Skin of body (tissue), 2 donors: ENCODE data around the gene EEIG1. TPM values are rescaled to one million over a fixed set of nuclear protein-coding genes. Genes with fewer than 3 reads are reported as not detected.

Experiments
- DNase-seq: peaks from one replicate; lab custom pipeline; 2025; lab: John Stamatoyannopoulos, UW
- total RNA-seq: library from RNA; depleted of rRNA; stranded (reverse); fragments of >200 nt; gene quantifications from one replicate; pipeline ENCODE4 v1.2.3, GENCODE V29; 2014

EEIG1 gene
- total RNA-seq, 1 donor from 2014 or later, result 14.0 TPM

GRCh38 chr9:127942216-127943010, 38.4 kb downstream of the EEIG1 start:
- DNase-seq, result no peak

DNA sequence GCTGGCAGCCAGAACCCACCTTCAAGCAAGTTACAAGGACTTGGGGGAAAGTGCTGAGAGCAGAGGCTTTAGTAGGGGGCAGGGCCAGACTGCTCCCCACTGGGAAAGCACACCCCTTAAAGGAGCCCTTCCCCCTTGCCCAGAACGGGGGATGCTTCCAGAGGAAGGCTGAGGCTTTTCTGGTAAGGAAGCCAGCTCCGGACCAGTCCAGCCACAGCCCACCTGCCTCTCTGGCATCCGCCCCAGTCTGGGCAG, 38.9 kb downstream of the EEIG1 start:
- DNase-seq, result no peak

GRCh38 chr9:127941062-127941960, 39.5 kb downstream of the EEIG1 start:
- DNase-seq, result no peak

DNA sequence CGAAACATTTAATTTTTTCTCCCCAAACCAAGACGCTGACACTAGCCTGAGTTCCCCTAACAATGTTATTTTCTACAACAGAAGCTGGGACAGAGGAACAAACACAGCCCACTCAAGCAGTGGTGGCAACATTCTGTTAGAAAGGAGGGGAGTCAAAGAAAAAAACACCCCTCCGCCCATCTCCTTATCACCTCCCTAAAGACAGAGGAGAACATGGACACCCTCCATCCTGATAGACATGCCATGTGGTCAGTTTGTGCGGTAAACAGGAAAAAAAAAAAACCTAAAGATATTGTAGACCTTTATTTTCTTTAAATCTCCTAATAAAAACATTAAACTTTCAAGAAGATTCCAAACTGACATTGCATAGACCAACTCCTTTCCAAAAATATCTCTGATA, 40.2 kb downstream of the EEIG1 start:
- no peak for DNase-seq

DNA sequence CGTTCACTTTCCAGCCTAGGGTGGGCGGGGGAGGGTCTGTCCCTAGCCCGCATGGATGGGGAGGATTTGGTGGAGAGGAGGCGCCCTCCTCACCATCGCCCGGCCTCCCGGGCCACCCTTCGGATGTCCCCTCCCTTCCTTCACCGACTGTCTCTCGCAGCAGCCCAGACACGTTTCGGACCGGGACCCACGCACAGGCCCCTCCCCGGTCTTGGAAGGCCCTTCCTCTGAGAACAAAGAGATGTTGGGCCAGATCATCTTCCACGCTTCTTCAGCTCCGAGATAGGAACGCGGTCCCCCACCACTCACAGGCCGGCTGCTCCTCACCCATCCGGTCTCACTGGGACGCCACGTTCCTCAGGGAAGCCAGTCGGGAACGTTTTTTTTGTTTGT, 42.5 kb downstream of the EEIG1 start:
- DNase-seq, result no peak

GRCh38 chr9:127937388-127938297, 43.1 kb downstream of the EEIG1 start, which contains the start of gene DPM2:
Gene DPM2, minus strand, starts transcription at chr9:127937854. Its CDS starts 34 bp downstream, at chr9:127937820.
- DNase-seq, result peak; percentile 89

- no peak for DNase-seq
Observed at GRCh38 chr9:127937056-127937387, 43.8 kb downstream of the EEIG1 start.

DNA sequence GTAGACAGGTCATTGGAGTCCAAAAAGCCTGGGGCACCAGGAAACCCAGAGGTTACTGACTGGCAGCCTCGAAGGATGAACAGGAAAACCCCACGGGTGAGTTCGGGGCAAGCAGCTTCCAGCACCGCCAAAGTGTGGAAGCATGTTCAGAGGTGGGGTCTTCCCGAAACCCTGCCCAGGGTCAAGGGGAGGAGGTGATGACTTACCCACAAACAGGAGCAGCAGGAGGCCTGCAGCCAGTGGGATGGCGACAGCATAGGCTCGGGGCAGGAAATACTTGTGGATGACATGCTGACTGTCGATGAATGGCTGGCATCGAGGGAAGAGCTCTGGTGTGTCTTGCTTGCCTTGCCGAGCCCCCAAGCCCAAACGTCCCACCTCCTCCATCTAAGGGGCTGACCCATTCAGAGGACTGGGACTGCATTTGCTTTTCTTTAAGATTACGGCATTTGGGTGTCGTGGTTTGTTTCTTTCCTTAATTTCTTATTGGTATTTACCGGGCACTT, 44.4 kb downstream of the EEIG1 start:
- DNase-seq, result no peak

DNA sequence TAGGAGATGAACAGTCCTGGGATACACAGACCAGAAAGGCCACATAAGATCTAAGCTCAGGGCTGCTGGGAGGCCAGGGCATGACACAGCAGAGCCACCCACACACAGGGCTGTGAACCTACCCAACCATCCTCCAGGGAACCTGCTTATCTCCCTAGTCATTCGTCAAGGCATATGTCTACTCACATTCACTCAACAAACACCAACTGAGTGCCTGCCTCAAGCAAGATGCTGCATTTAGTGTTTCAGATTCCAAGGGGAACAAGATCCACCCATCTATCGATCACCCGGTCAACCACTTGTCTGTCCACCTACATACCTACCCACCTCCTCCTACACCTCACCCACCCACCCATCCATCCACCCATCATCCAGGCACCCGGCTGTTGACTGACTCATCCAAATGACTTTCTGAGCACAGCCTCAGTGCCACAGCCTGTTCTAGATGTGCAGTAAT, 45.0 kb downstream of the EEIG1 start:
- DNase-seq, result no peak

- no peak for DNase-seq
Observed at GRCh38 chr9:127934986-127935385, 45.8 kb downstream of the EEIG1 start.

GRCh38 chr9:127934248-127934647, 46.5 kb downstream of the EEIG1 start:
- no peak for DNase-seq

DNA sequence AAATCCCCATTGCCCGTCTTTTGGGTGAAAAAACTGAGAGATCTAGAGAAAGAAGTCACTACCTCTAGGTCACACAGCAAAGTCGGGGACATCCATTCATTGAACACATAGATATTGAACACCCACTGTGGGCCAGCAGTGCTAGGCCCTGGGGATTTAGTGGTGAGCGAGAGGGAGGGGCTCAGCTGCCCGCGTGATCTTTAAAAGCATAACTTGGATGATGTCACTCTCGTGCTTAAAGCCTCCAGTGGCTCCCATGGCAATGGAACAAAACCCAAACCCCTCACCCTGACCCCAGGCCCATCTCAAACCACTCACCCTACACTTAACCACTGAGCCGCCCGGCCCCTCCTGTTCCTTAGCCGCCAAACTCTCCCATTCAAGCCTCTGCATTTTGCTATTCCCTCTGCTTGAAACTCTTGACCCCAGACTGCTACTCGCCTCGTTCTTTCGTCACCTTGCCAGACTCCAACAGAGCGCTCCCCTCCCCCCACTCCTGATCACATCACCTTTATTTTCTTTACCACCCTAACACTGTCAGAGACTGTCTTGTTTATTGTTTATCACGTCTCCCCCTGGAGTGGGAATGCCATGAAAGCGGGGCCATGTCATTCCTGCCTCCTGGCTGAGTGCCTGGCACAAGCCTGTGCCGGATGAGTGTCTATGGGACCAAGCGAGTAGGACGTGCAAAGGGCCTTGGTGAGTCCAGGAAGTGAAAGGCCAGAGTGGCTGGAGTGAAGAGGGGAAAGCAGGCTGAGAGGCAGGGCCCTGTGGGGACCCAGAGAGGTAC, 49.5 kb downstream of the EEIG1 start:
- DNase-seq, result no peak

Other genes with a start within 250 kb of the EEIG1 start
- gene TOR2A, start 245.7 kb downstream of the EEIG1 start, total RNA-seq, result 4.4 TPM
- 5.7 TPM for gene SH2D3C, start 202.3 kb downstream of the EEIG1 start, total RNA-seq
- 24.9 TPM for gene CDK9, start 195.0 kb downstream of the EEIG1 start, total RNA-seq
- 21.7 TPM for gene FPGS, start 178.1 kb downstream of the EEIG1 start, total RNA-seq
- gene ENG, start 126.3 kb downstream of the EEIG1 start, total RNA-seq, result 9.1 TPM
- gene AK1, start 103.3 kb downstream of the EEIG1 start, total RNA-seq, result 47.1 TPM
- gene ST6GALNAC6, start 81.4 kb downstream of the EEIG1 start, total RNA-seq, result 19.5 TPM
- gene ST6GALNAC4, start 63.9 kb downstream of the EEIG1 start, total RNA-seq, result 8.9 TPM
- 1.2 TPM for gene PIP5KL1, start 50.2 kb downstream of the EEIG1 start, total RNA-seq
- gene DPM2, start 43.1 kb downstream of the EEIG1 start, total RNA-seq, result 11.2 TPM
- 4.7 TPM for gene NAIF1, start 86.3 kb upstream of the EEIG1 start, total RNA-seq
- 27.9 TPM for gene SLC25A25, start 87.2 kb upstream of the EEIG1 start, total RNA-seq
- gene PTGES2, start 146.7 kb upstream of the EEIG1 start, total RNA-seq, result 25.8 TPM
- gene LCN2, start 168.5 kb upstream of the EEIG1 start, total RNA-seq, result 14.6 TPM
- gene BBLN, start 179.3 kb upstream of the EEIG1 start, total RNA-seq, result 18.4 TPM
- 24.4 TPM for gene CIZ1, start 210.6 kb upstream of the EEIG1 start, total RNA-seq
- 58.4 TPM for gene DNM1, start 222.4 kb upstream of the EEIG1 start, total RNA-seq